SK-N-SH (cell line): ENCODE results near the gene BABAM2. TPM values are rescaled to one million over a fixed set of nuclear protein-coding genes. Genes with fewer than 3 reads are reported as not detected.

Experiments
- CTCF ChIA-PET: fragments of 300-600, 350-600 bp; formaldehyde crosslinking; extraction: SDS; loops from one replicate; lab custom pipeline; 2021; lab: Yijun Ruan, JAX
- POLR2A ChIA-PET: fragments of 350-600 bp; sonication (Branson Sonifier 250); formaldehyde crosslinking; extraction: SDS; loops from one replicate; lab custom pipeline; 2020; ENCODE audit warnings: antibody characterized with exemption, inconsistent platforms; lab: Yijun Ruan, JAX
- DNase-seq: peaks from one replicate; pipeline ENCODE4 v3.0.0; 2012
- H2AFZ ChIP-seq: fragments of 200-600 bp; sonication (generic); 2 replicates; pipeline ENCODE4 v1.8.1; 2016; ENCODE audit warnings: antibody characterized with exemption, mild to moderate bottlenecking, low read depth
- H3F3A ChIP-seq: fragments of 200-600 bp; sonication (generic); replicated peaks from 2 replicates; pipeline ENCODE3; 2016; ENCODE audit warnings: antibody characterized with exemption, mild to moderate bottlenecking; ENCODE audit not compliant: insufficient read depth
- H3K27ac ChIP-seq, 2 experiments: fragments of 200-500 bp in 1 of 2; fragments of 200-600 bp in 1 of 2; sonication (Bioruptor generic) in 1 of 2; sonication (generic), shearing (Covaris generic) in 1 of 2; 2 replicates each; pipeline versions ENCODE4 v1.5.1 to v1.6.1; 2014 to 2016; ENCODE audit warnings: low read depth in 2 of 2, inconsistent platforms in 1 of 2, low read length in 1 of 2, mild to moderate bottlenecking in 1 of 2, mixed read lengths in 1 of 2
- H3K27me3 ChIP-seq: fragments of 200-600 bp; sonication (generic), shearing (Covaris generic); 2 replicates; pipeline ENCODE4 v1.6.1; 2016; ENCODE audit warnings: mixed run types; ENCODE audit not compliant: insufficient read depth
- H3K36me3 ChIP-seq, 2 experiments: fragments of 200-500 bp in 1 of 2; fragments of 200-600 bp in 1 of 2; sonication (Bioruptor generic) in 1 of 2; sonication (generic) in 1 of 2; replicated peaks in 1 of 2; 2 replicates each; pipeline versions ENCODE3 to v1.5.1; 2014 to 2016; ENCODE audit warnings: low read length in 1 of 2, mild to moderate bottlenecking in 1 of 2; ENCODE audit not compliant: insufficient read depth in 2 of 2, control insufficient read depth in 1 of 2
- H3K4me1 ChIP-seq, 2 experiments: fragments of 200-500 bp in 1 of 2; fragments of 200-600 bp in 1 of 2; sonication (Bioruptor generic) in 1 of 2; sonication (generic), shearing (Covaris generic) in 1 of 2; 2 replicates each; pipeline versions ENCODE4 v1.5.1 to v1.6.1; 2014 to 2016; ENCODE audit warnings: low read depth in 1 of 2, low read length in 1 of 2, mixed run types in 1 of 2; ENCODE audit not compliant: insufficient read depth in 2 of 2, control insufficient read depth in 1 of 2
- H3K4me2 ChIP-seq: fragments of 200-600 bp; sonication (generic), shearing (Covaris generic); 2 replicates; pipeline ENCODE4 v1.6.1; 2017; ENCODE audit warnings: mixed run types
- H3K4me3 ChIP-seq, 2 experiments: fragments of 200-500 bp in 1 of 2; fragments of 200-600 bp in 1 of 2; sonication (Bioruptor generic) in 1 of 2; sonication (generic), shearing (Covaris generic) in 1 of 2; 2 replicates each; pipeline versions ENCODE4 v1.5.1 to v1.8.1; 2014 to 2016; ENCODE audit warnings: low read depth in 2 of 2, inconsistent platforms in 1 of 2, low read length in 1 of 2, mild to moderate bottlenecking in 1 of 2, mixed read lengths in 1 of 2, moderate library complexity in 1 of 2
- H3K79me2 ChIP-seq: fragments of 200-600 bp; sonication (generic); 2 replicates; pipeline ENCODE4 v1.8.1; 2017; ENCODE audit warnings: mild to moderate bottlenecking; ENCODE audit not compliant: insufficient read depth
- H3K9ac ChIP-seq: fragments of 200-600 bp; sonication (generic); 2 replicates; pipeline ENCODE4 v1.6.1; 2017; ENCODE audit warnings: mixed run types
- H3K9me2 ChIP-seq: fragments of 200-600 bp; sonication (generic); 2 replicates; pipeline ENCODE4 v1.6.1; 2017; ENCODE audit warnings: mixed run types
- H3K9me3 ChIP-seq: fragments of 200-600 bp; sonication (generic); 2 replicates; pipeline ENCODE4 v1.6.1; 2017; ENCODE audit warnings: mixed run types, mild to moderate bottlenecking, moderate library complexity
- H4K20me1 ChIP-seq: fragments of 200-600 bp; sonication (generic); 2 replicates; pipeline ENCODE4 v1.6.1; 2017; ENCODE audit warnings: mild to moderate bottlenecking, mixed run types; ENCODE audit not compliant: insufficient read depth
- EP300 ChIP-seq, 2 experiments: IDR thresholded peaks; 2 replicates each; pipeline versions ENCODE4 v1.4.0 to v1.6.1; 2012; ENCODE audit warnings: borderline replicate concordance in 1 of 2, low read depth in 1 of 2, low read length in 1 of 2
- MXI1 ChIP-seq: IDR thresholded peaks from 2 replicates; pipeline ENCODE4 v1.6.1; 2012; ENCODE audit warnings: mild to moderate bottlenecking, low read depth, low read length, improper control_type of control experiment
- RAD21 ChIP-seq: IDR thresholded peaks from 2 replicates; pipeline ENCODE4 v1.6.1; 2012; ENCODE audit warnings: mild to moderate bottlenecking, low read length
- RCOR1 ChIP-seq: fragments of 150-350 bp; IDR thresholded peaks from 2 replicates; pipeline ENCODE4 v1.6.1; 2017; ENCODE audit warnings: antibody characterized with exemption, low read length
- REST ChIP-seq: IDR thresholded peaks from 2 replicates; pipeline ENCODE4 v1.6.1; 2012; ENCODE audit warnings: mild to moderate bottlenecking, low read depth, low read length, moderate library complexity
- RXRA ChIP-seq: IDR thresholded peaks from 2 replicates; pipeline ENCODE4 v1.4.0; 2012; ENCODE audit warnings: low read depth, mild to moderate bottlenecking, borderline replicate concordance
- TAF1 ChIP-seq: IDR thresholded peaks from 2 replicates; pipeline ENCODE4 v1.6.1; 2012; ENCODE audit warnings: low read depth, mild to moderate bottlenecking, low read length, moderate library complexity, borderline replicate concordance
- TCF12 ChIP-seq: IDR thresholded peaks from 2 replicates; pipeline ENCODE4 v1.4.0; 2012
- USF1 ChIP-seq: IDR thresholded peaks from 2 replicates; pipeline ENCODE4 v1.4.0; 2012; ENCODE audit warnings: low read depth, borderline replicate concordance
- WGBS: methylation state at CpG from one replicate; pipeline ENCODE4 v1.1.6; 2017; ENCODE audit warnings: low lambda C conversion rate; 5-methylcytosine and 5-hydroxymethylcytosine counted together
- polyA plus RNA-seq, 3 experiments: library from polyadenylated mRNA; depleted of rRNA; stranded (reverse); fragments of >200 nt; gene quantifications; 2 replicates each; pipeline ENCODE4 v1.2.3, GENCODE V29; 2012

BABAM2 gene
- polyA plus RNA-seq, 1 of the 3 experiments (the other 2 are of a cell fraction): 34.0 TPM

GRCh38 chr2:28032816-28033215, 142.3 kb downstream of the BABAM2 start (continued):
- no peak for TF ChIP-seq RCOR1
- TF ChIP-seq TCF12: no peak
- TF ChIP-seq USF1: no peak
- no peak for TF ChIP-seq EP300 (IDR thresholded peaks at IDR 0.05; ENCODE audit: borderline replicate concordance in 1 of 2, low read depth in 1 of 2, low read length in 1 of 2)
- TF ChIP-seq RXRA: no peak
- no peak for TF ChIP-seq RAD21
- TF ChIP-seq TAF1: no peak
- TF ChIP-seq MXI1: no peak

GRCh38 chr2:28034696-28035095, 144.2 kb downstream of the BABAM2 start:
- CTCF ChIA-PET: interaction anchor here (1.0 kb wide), 1 partner anchor 11 kb away, joined by 3 read pairs; no protein-coding TSS in a partner anchor
- H3K4me1 ChIP-seq: no peaks in the 10 kb centered on the region

More at GRCh38 chr2:28034696-28035095, 144.2 kb downstream of the BABAM2 start:
- Histone ChIP-seq H4K20me1 (no peaks in the 10 kb centered on the region), H3K4me3 (no peak overlapping the region), H3K79me2 (no peaks in the 10 kb centered on the region), H2AFZ (no peak overlapping the region), H3K27me3 (no peaks in the 10 kb centered on the region), H3K9me3 (no peaks in the 10 kb centered on the region), H3F3A (no peaks in the 10 kb centered on the region), H3K36me3 (no peaks in the 10 kb centered on the region), H3K9me2 (no peaks in the 10 kb centered on the region), H3K27ac (no peak overlapping the region), H3K4me2 (no peak overlapping the region), H3K9ac (no peak overlapping the region)
- 96% methylated on average over 6 of the region's 6 CpGs for WGBS
- DNase-seq: no peak
- TF ChIP-seq REST: no peak
- POLR2A ChIA-PET: no interaction called here
